GM19328 (cell line): Measurements from ENCODE around the gene TIGAR.

Experiments used
- ATAC-seq: cut with Tn5 transposase; IDR thresholded peaks from one replicate; pipeline ENCODE4 v1.9.1; 2021; ENCODE audit warnings: mild to moderate bottlenecking, moderate library complexity; ENCODE audit not compliant: unreplicated experiment

The TIGAR gene

DNA sequence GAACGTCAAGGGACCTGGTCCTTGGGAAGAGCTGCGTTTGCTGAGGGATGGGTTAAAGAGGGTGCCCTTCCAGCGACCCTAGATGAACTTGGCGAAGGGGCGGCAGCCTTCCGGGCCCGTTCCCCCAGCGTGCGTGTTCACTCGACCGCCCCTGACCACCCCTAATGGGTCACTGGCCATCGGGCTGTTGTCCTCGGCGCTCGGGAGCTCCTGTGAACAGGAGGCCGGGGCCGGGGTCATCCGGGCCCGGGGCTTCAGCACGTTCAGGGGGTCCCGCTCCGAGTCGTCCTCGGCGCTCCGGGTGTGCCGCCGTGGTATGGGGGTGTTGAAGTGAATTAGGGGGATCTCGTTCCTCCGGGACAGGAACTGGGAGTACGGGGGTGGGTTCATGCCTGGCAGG lies 49.3 kb downstream of the TIGAR start:
- no peak for ATAC-seq

DNA sequence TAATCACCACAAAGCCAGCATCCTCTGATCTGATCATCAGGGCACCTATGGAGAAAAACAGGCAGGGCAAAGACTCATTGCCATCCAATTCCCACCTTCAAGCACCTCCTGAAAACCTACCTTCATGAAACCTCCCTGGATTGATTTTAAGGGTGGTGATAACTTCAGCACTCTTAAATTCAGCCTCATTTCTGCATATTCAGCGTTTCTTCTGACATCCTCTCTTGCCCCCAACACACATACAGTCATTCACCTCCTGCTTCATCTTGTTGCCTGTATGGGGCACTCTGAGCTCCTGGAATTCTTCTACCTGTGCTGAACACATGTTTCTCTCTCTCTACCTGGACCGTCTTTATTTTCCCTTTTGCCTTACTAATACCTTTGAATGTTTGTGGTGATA lies 51.6 kb downstream of the TIGAR start:
- no peak for ATAC-seq

DNA sequence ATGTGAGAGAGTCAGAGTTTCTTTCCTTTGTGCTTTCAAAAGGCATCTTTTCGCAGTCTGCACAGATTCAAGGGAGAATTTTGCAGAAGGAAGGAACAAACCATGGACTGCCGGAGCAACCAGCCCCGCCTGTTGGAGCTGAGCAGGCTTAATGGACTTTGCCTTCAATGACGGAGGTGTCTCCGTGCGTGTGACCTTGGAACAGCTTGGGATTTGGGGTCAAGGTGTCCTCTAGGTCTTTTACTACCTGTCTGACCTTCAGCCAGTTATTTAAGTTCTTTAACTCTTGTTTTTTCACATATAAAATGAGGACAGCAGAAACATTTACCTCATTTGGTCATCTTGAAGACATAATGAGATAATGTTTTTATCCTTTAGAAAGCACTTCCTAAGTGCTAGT lies 54.4 kb downstream of the TIGAR start:
- no peak for ATAC-seq

DNA sequence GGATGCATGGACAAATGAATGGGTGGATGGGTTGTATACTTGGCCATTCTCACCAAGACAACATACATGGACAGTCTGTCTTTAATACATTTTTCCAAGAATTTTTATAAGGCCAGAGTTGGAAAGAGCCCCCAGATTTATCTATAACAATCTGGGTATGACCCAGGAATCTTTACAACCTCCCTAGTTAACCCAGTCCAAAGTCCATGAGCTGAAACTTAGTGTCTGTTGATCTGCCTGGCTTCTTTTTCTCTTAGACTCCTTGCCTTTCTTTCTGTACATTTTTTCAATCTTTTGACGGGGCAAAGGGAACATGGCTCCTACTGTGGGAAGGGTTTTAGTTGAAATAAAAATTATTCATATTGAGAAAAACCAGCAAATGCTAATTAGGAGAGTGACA lies 57.8 kb downstream of the TIGAR start:
- ATAC-seq = no peak

DNA sequence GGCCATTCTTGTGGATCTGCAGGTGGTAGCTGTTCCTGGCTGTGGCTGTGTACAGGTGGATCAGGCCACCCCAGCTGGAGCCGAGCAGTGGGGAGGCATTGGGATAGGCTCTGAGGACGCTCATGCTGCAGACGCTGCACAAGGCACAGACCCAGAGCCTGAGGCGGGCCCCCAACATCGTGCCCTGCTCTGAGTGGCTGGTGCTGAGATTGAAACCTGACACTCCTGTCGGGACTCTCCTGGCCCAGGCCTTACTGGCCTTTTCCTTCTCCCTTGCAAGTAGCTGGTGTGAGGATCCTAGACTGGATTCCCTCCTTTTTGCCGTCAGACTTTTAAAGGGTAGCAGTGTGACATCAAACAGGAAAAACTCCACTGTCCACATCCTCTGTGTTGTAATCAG lies 58.4 kb downstream of the TIGAR start, which contains the start of gene FGF23:
Gene FGF23, minus strand, starts transcription at position 308 of the 400 bp plus-strand sequence. Its CDS starts 130 bp downstream, at position 178.
- no peak for ATAC-seq

DNA sequence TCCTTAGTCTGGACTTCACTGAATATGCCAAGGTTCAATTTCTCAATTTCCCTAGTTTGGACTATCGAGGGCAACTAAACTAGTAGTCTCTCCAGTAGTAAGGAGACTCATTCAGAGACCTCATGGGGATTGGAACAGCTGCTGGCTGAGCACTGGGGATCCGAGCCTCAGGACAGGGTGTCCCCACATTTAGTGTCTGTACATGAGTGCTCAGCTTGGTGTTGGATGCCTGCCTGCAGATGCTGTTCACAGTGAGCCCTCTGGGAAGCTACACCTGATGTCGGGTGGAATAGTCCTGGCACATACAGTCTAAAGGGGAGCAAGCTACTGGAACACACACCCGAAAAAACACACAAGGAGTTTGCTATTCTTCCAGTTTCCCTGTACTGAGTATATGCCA lies 59.3 kb downstream of the TIGAR start:
- ATAC-seq = no peak

DNA sequence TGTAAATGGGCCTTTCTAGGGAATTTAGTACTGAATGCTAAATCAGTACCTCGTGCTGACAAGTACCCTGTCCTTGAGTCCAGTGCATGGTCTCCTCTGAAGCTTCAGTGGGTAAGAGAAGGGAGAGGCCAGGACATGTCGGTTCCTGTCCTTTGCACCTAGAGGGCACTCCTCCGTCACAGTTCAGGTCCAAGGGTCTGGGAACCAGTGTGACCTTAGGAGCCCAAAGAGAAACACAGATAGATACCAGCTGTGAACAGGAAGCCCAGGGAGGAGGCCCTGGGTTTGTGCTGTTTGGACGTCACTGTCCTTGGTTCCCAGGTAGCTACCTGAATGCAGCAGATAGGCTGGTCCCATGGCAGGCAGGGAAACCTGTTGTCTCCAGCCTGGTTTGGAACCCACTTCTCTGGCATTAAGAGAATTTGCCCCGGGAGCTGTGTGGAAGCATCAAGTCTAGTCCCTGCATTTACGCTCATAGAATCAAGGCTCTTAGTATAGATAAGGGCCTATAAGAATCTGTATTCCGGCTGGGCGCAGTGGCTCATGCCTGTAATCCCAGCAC lies 62.4 kb downstream of the TIGAR start:
- ATAC-seq = no peak

DNA sequence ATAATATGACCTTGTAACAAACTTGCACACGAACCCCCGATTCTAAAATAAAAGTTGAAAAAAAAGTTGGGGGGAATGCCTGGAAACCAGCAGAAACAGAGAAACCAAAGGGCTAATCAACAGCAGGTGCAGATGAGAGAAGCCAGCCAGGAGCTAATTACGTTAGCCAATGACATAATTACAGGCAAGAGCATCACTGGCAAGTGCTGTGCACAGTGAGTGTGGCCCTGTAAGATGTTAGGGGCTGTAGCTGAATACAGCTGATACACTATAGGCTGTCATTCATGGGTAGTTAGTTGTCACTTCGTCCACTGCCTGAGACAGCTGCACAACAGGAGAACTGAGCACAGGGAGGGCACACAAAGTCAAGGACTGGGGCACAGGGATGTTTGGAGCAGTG lies 65.8 kb downstream of the TIGAR start:
- ATAC-seq = no peak

DNA sequence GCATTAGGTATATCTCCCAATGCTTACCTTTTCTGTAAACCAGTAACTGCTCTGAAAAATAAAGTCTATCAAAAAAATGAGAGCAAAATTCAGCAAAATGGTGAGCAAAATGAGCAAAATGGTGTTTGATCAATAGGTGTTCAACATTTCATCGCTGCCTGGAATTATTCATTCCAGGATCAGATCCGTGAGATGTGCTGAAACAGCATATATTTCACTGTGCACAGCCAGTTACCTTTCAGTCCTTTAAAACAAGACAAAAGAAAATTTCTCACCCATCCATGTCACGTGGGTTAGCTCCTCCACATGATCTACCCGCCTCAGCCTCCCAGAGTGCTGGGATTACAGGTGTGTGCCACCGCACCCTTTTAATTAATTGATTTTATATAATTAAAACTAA lies 66.6 kb downstream of the TIGAR start:
- ATAC-seq = no peak

DNA sequence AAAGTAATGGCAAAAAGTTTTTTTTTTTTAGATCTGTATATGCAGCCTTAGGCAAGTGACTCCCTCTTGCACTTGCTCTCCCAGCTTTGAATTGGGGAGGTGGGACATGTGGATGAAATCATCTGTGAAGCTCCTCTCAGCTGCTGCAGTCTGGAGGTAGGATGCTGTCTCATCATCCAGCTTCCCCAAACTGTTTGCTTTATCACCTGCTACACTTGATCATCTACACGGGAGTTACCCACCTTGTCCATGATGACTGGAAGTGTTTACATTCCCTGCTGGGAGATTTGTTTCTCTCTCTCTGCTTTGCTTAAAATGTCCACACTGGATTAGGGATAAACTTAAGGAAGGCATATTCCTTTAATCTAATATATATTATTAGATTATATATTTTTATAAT lies 67.0 kb downstream of the TIGAR start:
- no peak for ATAC-seq

DNA sequence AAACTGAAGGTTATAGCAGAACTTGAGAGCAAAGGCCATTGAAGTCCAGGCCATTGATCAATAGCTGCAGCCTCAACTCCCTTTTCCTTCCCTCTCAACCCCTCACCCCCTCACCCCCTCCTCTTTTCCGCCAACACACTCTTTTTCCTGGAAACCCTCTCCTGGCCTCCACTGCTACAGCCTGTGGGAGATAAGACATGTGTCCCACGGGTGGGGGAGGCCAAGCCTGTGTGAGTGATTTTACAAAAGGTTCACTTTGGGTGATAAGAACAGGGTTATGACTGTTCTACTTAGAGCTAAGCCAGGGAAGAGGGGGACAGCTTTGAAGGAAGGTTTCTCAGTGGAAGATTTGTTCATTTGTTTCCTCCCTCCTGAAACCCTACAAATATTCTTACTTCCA lies 67.6 kb downstream of the TIGAR start:
- ATAC-seq = no peak

DNA sequence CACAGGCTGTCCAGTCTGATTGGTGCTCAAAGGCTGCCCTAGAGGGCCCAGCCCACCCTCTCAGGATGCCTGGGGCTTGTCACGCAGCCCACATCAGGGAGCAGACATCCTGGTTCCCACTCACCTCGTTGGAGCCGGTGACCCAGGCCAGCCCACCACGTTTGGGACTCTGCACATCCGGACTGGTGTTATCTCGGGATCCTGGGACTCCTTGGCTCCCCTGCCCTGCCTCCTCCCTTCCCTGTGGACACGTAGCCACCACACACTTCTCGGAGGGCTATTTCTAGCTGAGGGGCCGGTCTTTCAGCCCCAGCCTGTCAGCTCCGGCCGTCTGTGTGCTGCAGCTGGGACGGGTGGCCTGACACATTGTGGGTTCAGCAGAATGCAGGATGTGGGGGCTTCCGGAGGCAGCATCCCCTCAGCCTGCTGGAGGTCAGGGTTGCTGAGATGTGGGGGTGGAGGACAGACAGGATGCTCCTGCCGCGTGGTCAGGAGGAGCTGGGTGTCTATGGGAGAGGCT lies 71.3 kb downstream of the TIGAR start:
- ATAC-seq = no peak

DNA sequence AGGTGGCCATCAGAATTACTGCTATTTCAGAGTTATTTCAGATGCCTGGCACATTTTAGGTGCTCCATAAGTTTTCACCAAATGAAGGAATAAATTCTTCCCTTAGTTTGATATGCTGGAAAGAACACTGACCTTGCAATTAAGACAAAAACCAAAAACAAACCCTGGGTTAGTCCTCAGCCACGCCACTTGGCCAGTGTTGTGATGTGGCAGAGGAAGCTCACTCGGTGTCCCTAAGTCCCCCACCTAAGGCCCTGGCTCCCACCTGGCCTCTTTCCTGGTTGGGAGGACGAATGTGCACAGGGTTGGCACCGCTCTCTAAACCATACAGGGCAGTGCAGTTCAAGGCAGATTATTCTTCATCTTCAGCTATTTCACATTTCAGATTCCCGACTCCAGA lies 72.2 kb downstream of the TIGAR start:
- ATAC-seq = no peak

DNA sequence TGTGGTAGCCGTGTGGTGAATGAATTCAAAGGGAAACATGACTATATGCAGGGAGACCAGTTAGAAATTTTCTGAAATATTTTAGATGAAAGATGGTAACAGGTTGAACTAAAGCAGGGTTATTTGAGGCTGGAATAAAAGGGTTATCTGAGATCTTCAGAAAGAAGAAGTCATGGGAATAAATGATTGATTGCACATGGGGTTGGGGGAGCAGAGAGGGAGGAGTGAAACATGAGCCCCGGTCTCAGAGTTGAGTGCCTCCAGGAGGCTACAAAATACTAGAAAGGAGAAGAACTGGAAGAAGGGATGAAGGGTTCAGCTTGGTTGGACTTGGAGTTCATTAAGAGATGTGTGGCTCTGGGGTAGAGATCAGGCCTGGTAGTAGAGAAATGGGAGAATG lies 74.8 kb downstream of the TIGAR start:
- ATAC-seq = no peak

DNA sequence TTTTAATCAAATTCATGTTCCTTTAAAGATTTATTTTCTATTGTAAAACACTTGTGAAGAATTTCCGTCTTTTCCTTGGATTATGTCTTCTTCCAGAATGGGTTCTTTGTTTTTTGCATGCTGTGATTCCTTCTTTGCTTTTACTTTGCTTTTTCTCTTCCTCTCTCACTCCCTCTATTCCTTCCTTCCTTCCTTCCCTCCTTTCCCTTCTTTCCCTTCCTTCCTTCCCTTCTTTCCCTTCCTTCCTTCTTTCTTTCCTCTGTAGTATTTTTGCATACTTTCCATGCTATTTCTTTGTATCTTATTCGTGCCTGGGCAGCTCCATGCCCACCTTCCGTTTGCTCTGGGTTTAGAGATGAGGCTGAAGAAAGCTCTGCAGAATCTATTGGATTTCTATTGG lies 80.1 kb downstream of the TIGAR start:
- ATAC-seq = no peak

DNA sequence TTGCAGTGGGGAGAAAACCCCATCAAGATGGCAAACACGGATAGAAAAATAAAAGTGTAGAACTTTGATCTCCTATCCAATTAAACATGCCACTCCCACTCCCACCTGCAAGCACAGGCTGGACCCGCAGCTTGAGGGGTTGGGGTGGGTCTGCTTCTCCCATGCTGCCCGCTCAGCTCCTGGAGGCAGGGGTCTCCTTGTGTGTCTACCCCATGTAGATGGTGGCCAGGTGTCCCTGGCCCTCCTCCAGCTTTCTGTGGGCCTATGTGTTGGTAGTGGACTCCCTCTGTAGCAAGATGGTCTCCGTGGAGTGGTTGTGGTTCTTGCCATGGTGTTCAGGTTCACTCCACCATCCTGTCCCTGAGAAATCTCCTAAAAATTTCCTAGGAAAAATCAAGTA lies 82.0 kb downstream of the TIGAR start:
- no peak for ATAC-seq
